Activated naive CD8-positive, alpha-beta T cell treated with anti-CD3 and anti-CD28 coated beads, Interleukin-2, amount 50 U/mL, for 16 hours (primary cell): Measurements from ENCODE around the gene MAPK10.
"Not testable (repeated sequence)": the region's sequence is repeated elsewhere in the genome, so short reads cannot be mapped to it uniquely, and the experiment has no call there.

Experiments
- DNase-seq: peaks from one replicate; pipeline ENCODE4 v3.0.0-alpha.2; 2020; ENCODE audit warnings: low read depth, low spot score

MAPK10 gene

GRCh38 chr4:86036736-86037135 lies 323.1 kb downstream of the MAPK10 start:
- no peak for DNase-seq

- no peak for DNase-seq
These were observed 324.2 kb downstream of the MAPK10 start for GRCh38 chr4:86035688-86036087.

GRCh38 chr4:86034616-86035015 lies 325.2 kb downstream of the MAPK10 start:
- no peak for DNase-seq

GRCh38 chr4:86033171-86033570 lies 326.7 kb downstream of the MAPK10 start:
- DNase-seq = no peak

- DNase-seq = no peak
These were observed 327.3 kb downstream of the MAPK10 start for GRCh38 chr4:86032476-86033022.

- no peak for DNase-seq
These were observed 327.9 kb downstream of the MAPK10 start for GRCh38 chr4:86031927-86032326.

GRCh38 chr4:86026720-86027119 lies 333.1 kb downstream of the MAPK10 start:
- DNase-seq = no peak

- DNase-seq = not testable (repeated sequence)
These were observed 338.2 kb downstream of the MAPK10 start for GRCh38 chr4:86021671-86022070.

- DNase-seq = no peak
These were observed 339.9 kb downstream of the MAPK10 start for GRCh38 chr4:86019906-86020305.

- no peak for DNase-seq
These were observed 340.5 kb downstream of the MAPK10 start for GRCh38 chr4:86019362-86019761.

GRCh38 chr4:86015412-86016350 lies 344.2 kb downstream of the MAPK10 start:
- no peak for DNase-seq

GRCh38 chr4:86014599-86014998 lies 345.3 kb downstream of the MAPK10 start:
- no peak for DNase-seq

- no peak for DNase-seq
These were observed 346.2 kb downstream of the MAPK10 start for GRCh38 chr4:86013621-86014020.

- DNase-seq = no peak
These were observed 348.7 kb downstream of the MAPK10 start for GRCh38 chr4:86011117-86011516.

- DNase-seq = no peak
These were observed 352.8 kb downstream of the MAPK10 start for GRCh38 chr4:86007042-86007441.

- no peak for DNase-seq
These were observed 353.8 kb downstream of the MAPK10 start for GRCh38 chr4:86006057-86006456.

GRCh38 chr4:86004030-86004429 lies 355.8 kb downstream of the MAPK10 start:
- DNase-seq = no peak

- no peak for DNase-seq
These were observed 358.3 kb downstream of the MAPK10 start for GRCh38 chr4:86001591-86001990.

GRCh38 chr4:85995361-85995760 lies 364.5 kb downstream of the MAPK10 start:
- no peak for DNase-seq

- DNase-seq = no peak
These were observed 365.3 kb downstream of the MAPK10 start for GRCh38 chr4:85994576-85994975.

- DNase-seq = no peak
These were observed 366.2 kb downstream of the MAPK10 start for GRCh38 chr4:85993641-85994040.

- DNase-seq = no peak
These were observed 373.6 kb downstream of the MAPK10 start for GRCh38 chr4:85986266-85986665.

- no peak for DNase-seq
These were observed 380.6 kb downstream of the MAPK10 start for GRCh38 chr4:85979276-85979675.
